GM21360 (cell line): ENCODE measurements around the gene CACNG4.

ENCODE experiments used
- ATAC-seq: cut with Tn5 transposase; IDR thresholded peaks from one replicate; pipeline ENCODE4 v1.9.1; 2021; ENCODE audit warnings: mild to moderate bottlenecking, moderate library complexity; ENCODE audit not compliant: unreplicated experiment

Gene CACNG4

DNA sequence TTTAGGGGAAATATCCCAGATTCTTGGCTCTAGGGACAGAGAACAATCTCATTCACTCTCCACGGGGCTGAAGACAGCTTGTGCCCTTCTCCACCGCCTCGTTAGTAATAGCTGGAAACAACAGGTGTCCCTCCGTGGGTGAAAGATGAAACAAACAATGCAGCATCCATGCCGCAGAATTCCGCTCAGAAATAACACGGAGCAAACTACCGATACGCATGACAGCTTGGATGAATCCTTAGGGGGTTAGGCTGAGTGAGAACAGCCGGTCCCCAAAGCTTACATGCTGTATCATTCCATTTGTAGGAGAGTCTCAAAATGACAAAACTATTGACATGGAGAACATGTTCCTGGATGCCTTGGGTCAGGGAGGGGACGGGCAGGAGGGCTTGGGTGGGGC, 50.5 kb downstream of the CACNG4 start:
- no peak for ATAC-seq

DNA sequence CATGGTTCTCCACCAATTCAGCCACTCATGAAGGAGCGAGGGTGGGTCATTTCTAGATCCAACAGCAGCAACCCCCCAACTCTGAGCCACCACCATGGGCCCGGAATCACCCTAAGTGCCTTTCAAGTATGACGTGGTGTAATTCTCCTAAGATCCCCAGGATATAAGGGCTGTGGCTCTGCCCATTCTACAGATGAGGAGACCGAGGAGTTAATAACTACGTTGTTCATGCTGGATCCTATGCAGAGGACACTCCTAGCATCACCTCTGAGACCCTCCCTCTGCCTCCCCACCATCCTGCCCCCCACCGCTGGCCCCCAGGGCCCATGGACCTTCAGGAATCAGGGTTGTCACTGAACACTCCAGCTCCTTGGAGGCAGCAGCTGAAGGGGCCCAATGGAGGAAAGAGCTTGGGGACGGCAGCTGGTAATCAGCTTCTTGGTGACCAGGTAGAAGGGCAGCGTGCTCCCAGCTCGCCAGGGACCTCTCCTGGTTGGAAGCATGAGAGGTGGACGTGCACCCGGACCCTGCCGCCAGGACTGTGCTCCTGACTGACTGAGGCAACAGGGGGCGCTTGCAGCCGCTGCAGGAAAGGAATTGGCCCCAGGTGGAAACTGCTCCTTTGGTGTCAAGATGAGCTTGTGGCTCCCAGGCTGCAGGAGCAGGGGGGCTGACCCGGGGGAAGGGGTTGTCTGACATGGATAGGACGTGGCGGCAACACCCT, 51.7 kb downstream of the CACNG4 start:
- ATAC-seq: no peak

- ATAC-seq: no peak
Observed at GRCh38 chr17:67017910-67018309, 53.4 kb downstream of the CACNG4 start.

DNA sequence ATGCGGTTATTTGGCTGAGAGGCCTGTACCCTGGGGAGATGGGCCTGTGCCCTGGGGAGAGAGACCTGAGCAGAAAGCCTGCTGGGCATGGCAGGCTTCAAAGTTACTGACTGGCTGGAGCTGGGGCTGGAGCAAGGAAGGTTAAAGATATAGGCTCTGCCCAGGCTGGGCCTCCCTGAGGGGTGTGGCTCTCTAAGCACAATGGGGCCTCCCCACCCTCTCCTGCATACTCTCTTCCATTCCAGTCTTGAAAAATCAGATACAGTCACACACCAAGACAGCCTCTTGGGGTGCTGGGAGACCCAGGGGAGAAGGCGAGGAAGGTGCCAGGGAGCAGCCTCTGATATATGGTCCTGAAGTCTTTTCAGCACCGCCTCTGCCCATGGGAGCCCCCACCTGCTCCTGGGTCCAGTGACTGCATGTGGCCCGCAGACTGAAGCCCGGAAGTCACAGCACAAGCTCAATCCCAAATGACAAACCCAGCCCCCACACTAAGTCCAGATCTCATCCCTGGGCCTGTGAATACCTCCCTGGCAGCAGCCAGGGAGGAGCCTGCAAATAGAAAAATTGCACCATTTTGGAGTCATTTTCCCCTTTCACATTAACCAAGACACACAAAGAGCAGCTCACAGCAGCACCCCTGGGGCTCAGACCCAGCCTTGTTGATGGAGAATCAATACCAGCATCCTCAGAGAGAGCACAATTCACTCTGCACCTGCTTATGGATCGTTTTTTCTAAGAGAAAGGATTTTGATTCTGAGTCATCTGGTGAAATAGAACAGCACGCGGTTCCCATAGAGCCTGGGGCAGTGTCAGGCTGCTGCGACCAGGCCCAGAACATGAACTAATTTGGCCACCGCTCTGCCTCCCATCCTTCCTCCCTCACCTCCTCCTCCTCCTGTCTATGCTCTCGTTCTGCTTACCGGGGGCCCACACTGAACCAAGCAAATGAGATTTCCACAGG, 54.2 kb downstream of the CACNG4 start:
- ATAC-seq: no peak

- ATAC-seq: no peak
Observed at GRCh38 chr17:67019809-67020208, 55.3 kb downstream of the CACNG4 start.

- no peak for ATAC-seq
Observed at GRCh38 chr17:67020293-67020766, 55.8 kb downstream of the CACNG4 start.

GRCh38 chr17:67021196-67021595, 56.7 kb downstream of the CACNG4 start:
- no peak for ATAC-seq

- ATAC-seq: no peak
Observed at GRCh38 chr17:67021743-67022450, 57.4 kb downstream of the CACNG4 start.

DNA sequence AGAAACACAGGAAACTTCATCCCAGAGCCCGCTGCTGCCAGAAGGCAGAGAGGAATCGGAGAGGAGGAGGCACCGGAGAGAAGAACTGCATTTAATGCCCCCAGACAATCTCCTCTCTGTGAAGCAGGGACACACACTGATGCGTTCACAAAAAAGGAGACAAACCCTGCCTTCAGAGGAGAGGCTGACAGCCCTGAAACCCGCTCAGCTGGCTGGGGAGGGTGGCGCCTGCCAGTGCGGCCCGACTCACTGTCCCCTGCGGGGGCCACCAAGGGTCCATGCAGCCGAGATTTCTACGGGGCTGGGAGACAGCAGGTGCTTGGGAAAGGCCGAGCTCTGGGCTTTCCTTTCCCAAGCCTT, 57.9 kb downstream of the CACNG4 start:
- no peak for ATAC-seq

- no peak for ATAC-seq
Observed at GRCh38 chr17:67024736-67025135, 60.2 kb downstream of the CACNG4 start.

DNA sequence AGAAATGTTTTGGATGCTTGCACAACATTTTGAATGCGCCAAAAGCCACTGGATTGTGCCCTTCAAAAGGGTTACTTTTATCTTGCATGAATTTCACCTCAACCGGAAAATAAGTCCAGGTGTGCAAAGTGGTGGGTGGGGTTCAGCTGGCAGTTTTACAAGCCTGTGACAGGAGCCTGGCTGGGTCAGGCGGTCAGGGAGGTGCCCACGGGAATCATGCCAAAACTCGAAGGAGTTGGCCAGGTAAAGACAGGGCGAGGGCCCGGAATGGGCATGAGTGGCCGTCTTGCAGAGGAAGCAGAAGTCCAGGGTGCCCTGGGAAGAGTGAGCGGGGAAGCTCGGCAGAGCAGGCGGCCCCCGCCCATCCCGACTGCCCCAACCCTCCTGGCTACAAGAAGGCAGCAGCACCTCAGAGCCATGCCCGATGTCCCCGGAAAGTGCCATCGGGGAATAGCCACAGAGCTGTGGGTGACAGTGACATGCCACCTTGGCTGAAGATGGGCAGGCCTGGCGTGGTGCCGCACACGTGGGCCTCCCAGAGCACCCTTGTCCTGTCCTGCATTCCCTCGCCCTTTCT, 60.8 kb downstream of the CACNG4 start:
- ATAC-seq: no peak

GRCh38 chr17:67026341-67026740, 61.8 kb downstream of the CACNG4 start:
- no peak for ATAC-seq

GRCh38 chr17:67027031-67027628, 62.6 kb downstream of the CACNG4 start:
- no peak for ATAC-seq

DNA sequence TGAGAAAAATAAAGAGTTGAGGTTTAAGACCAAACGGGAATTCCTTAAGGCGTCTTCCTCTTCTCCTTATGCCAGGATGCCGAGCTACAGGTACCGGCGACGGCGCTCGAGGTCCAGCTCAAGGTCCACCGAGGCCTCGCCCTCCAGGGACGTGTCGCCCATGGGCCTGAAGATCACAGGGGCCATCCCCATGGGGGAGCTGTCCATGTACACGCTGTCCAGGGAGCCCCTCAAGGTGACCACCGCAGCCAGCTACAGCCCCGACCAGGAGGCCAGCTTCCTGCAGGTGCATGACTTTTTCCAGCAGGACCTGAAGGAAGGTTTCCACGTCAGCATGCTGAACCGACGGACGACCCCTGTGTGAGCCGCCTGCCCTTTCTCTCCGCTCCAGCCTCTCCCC, 66.1 kb downstream of the CACNG4 start:
- no peak for ATAC-seq

GRCh38 chr17:67032382-67032781, 67.9 kb downstream of the CACNG4 start:
- no peak for ATAC-seq

DNA sequence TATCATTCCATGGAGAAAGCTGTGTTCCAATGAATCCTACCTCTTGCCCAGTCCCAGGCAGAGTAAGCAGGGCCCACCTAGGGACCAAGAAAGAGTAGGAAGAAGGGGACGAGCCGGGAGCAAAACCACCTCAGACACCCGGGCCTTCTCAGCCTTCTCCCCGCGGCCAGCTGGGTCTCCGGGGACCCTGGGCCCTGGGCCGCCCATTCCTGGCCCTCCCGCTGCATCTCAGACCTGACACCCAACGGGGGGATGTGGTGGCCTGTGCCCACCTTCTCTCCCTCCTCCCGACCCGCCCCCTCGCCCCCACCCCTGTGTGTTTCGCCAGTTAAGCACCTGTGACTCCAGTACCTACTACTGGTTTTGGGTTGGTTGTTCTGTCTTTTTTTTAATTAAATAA, 68.5 kb downstream of the CACNG4 start:
- no peak for ATAC-seq

GRCh38 chr17:67033613-67034012, 69.1 kb downstream of the CACNG4 start:
- ATAC-seq: no peak

- ATAC-seq: peak; percentile 49
Observed at GRCh38 chr17:67035131-67036083, 70.9 kb downstream of the CACNG4 start.

GRCh38 chr17:67038861-67039365, 74.4 kb downstream of the CACNG4 start:
- ATAC-seq: no peak
